ENCODE results near the gene ASB10.

The ASB10 gene

GRCh38 chr7:151211155-151211772, 24.2 kb upstream of the ASB10 start:
- no peak for DNase-seq (ENCODE audit: extremely low read depth in 1 of 2, low read depth in 1 of 2)

- no peak for DNase-seq (ENCODE audit: extremely low read depth in 1 of 2, low read depth in 1 of 2)
Observed at GRCh38 chr7:151210087-151210854, 23.2 kb upstream of the ASB10 start, which contains the start of gene H2BK1. Gene H2BK1, minus strand, starts transcription at chr7:151210488. Its CDS starts 170 bp downstream, at chr7:151210318.

- DNase-seq (ENCODE audit: extremely low read depth in 1 of 2, low read depth in 1 of 2): no peak
Observed at GRCh38 chr7:151209588-151209987, 22.5 kb upstream of the ASB10 start.

- no peak for DNase-seq (ENCODE audit: extremely low read depth in 1 of 2, low read depth in 1 of 2)
Observed at GRCh38 chr7:151208253-151208862, 21.3 kb upstream of the ASB10 start.

GRCh38 chr7:151207804-151208203, 20.8 kb upstream of the ASB10 start:
- DNase-seq (ENCODE audit: extremely low read depth in 1 of 2, low read depth in 1 of 2): no peak

- no peak for DNase-seq (ENCODE audit: extremely low read depth in 1 of 2, low read depth in 1 of 2)
Observed at GRCh38 chr7:151207315-151207714, 20.3 kb upstream of the ASB10 start.

- DNase-seq (ENCODE audit: extremely low read depth in 1 of 2, low read depth in 1 of 2): no peak
Observed at GRCh38 chr7:151206914-151207313, 19.9 kb upstream of the ASB10 start.

- DNase-seq (ENCODE audit: extremely low read depth in 1 of 2, low read depth in 1 of 2): no peak
Observed at GRCh38 chr7:151205730-151206129, 18.7 kb upstream of the ASB10 start.

- DNase-seq (ENCODE audit: extremely low read depth in 1 of 2, low read depth in 1 of 2): no peak
Observed at GRCh38 chr7:151204383-151205032, 17.5 kb upstream of the ASB10 start.

- DNase-seq (ENCODE audit: extremely low read depth in 1 of 2, low read depth in 1 of 2): no peak
Observed at GRCh38 chr7:151202836-151203235, 15.8 kb upstream of the ASB10 start.

- DNase-seq (ENCODE audit: extremely low read depth in 1 of 2, low read depth in 1 of 2): no peak
Observed at GRCh38 chr7:151201751-151202150, 14.7 kb upstream of the ASB10 start.

- no peak for DNase-seq (ENCODE audit: extremely low read depth in 1 of 2, low read depth in 1 of 2)
Observed at GRCh38 chr7:151201344-151201743, 14.3 kb upstream of the ASB10 start.

- DNase-seq (ENCODE audit: extremely low read depth in 1 of 2, low read depth in 1 of 2): no peak
Observed at GRCh38 chr7:151198945-151199848, 12.1 kb upstream of the ASB10 start.

GRCh38 chr7:151197932-151198331, 10.9 kb upstream of the ASB10 start:
- DNase-seq (ENCODE audit: extremely low read depth in 1 of 2, low read depth in 1 of 2): no peak

- no peak for DNase-seq (ENCODE audit: extremely low read depth in 1 of 2, low read depth in 1 of 2)
Observed at GRCh38 chr7:151195616-151196450, 8.8 kb upstream of the ASB10 start.

GRCh38 chr7:151194188-151194587, 7.1 kb upstream of the ASB10 start:
- DNase-seq (ENCODE audit: extremely low read depth in 1 of 2, low read depth in 1 of 2): no peak

- DNase-seq (ENCODE audit: extremely low read depth in 1 of 2, low read depth in 1 of 2): no peak
Observed at GRCh38 chr7:151193203-151193978, 6.3 kb upstream of the ASB10 start.

- no peak for DNase-seq (ENCODE audit: extremely low read depth in 1 of 2, low read depth in 1 of 2)
Observed at GRCh38 chr7:151192002-151192539, 5.0 kb upstream of the ASB10 start.

GRCh38 chr7:151191544-151191943, 4.5 kb upstream of the ASB10 start:
- DNase-seq (ENCODE audit: extremely low read depth in 1 of 2, low read depth in 1 of 2): no peak
